ENCODE data around the gene PKNOX2. TPM values are rescaled to one million over a fixed set of nuclear protein-coding genes. Genes with fewer than 3 reads are reported as not detected.

The PKNOX2 gene
- total and polyA plus RNA-seq, 10 donors = 0.80 to 8.9 (median 3.5) TPM

GRCh38 chr11:125306476-125306875 lies 141.9 kb downstream of the PKNOX2 start:
- peaks cover 0 to 7% (median 0%) of the 10 kb centered on the region in 7 donors for H3K27me3 ChIP-seq (replicated peaks in 1 of 7)
- intact Hi-C loops (cut with DNase I; ENCODE audit: low total_unique reads) = no loop called here
- TF ChIP-seq POLR2A (IDR thresholded peaks at IDR 0.05) (no peak), CTCF (IDR thresholded peaks at IDR 0.05 in 8 of 11, conservative IDR thresholded peaks at IDR 0.05 in 3 of 11) (no peak), POLR2AphosphoS5 (IDR thresholded peaks at IDR 0.05) (no peak)
- H3K27ac ChIP-seq = no peak overlapping the region
- no peak overlapping the region for H3K4me3 ChIP-seq
- no peaks in the 10 kb centered on the region for H3K9me3 ChIP-seq
- H3K4me1 ChIP-seq = peaks cover 0 to 6% (median 0%) of the 10 kb centered on the region in 6 donors
- no peaks in the 10 kb centered on the region for H3K36me3 ChIP-seq
- 73 to 91% (median 77%) methylated on average over 7 of the region's 7 CpGs for WGBS, 5 donors
- no peak for DNase-seq

- H3K36me3 ChIP-seq = no peaks in the 10 kb centered on the region
- H3K9me3 ChIP-seq = no peaks in the 10 kb centered on the region
- H3K4me3 ChIP-seq = no peak overlapping the region
- 76 to 95% (median 91%) methylated on average over 5 of the region's 5 CpGs for WGBS, 5 donors
- peaks cover 0 to 7% (median 0%) of the 10 kb centered on the region in 7 donors for H3K27me3 ChIP-seq (replicated peaks in 1 of 7)
- DNase-seq = no peak
- no peak overlapping the region for H3K27ac ChIP-seq
- H3K4me1 ChIP-seq = peaks cover 0 to 6% (median 0%) of the 10 kb centered on the region in 6 donors
- intact Hi-C loops (cut with DNase I; ENCODE audit: low total_unique reads) = no loop called here
- no peak for TF ChIP-seq POLR2A (IDR thresholded peaks at IDR 0.05)
- TF ChIP-seq CTCF (IDR thresholded peaks at IDR 0.05 in 8 of 11, conservative IDR thresholded peaks at IDR 0.05 in 3 of 11) = no peak
- no peak for TF ChIP-seq POLR2AphosphoS5 (IDR thresholded peaks at IDR 0.05)
Observed at GRCh38 chr11:125308246-125308645, 143.7 kb downstream of the PKNOX2 start.

GRCh38 chr11:125312391-125312790 lies 147.8 kb downstream of the PKNOX2 start:
- no peak for TF ChIP-seq POLR2AphosphoS5 (IDR thresholded peaks at IDR 0.05)
- TF ChIP-seq CTCF (IDR thresholded peaks at IDR 0.05 in 8 of 11, conservative IDR thresholded peaks at IDR 0.05 in 3 of 11) = no peak
- no peak for TF ChIP-seq POLR2A (IDR thresholded peaks at IDR 0.05)
- Histone ChIP-seq H3K4me3 (no peak overlapping the region), H3K27me3 (replicated peaks in 1 of 7) (peaks cover 0 to 10% (median 0%) of the 10 kb centered on the region in 7 donors), H3K36me3 (no peaks in the 10 kb centered on the region), H3K9me3 (peaks cover 0 to 2% (median 0%) of the 10 kb centered on the region in 8 donors), H3K4me1 (peaks cover 0 to 3% (median 0%) of the 10 kb centered on the region in 6 donors), H3K27ac (no peak overlapping the region)
- 84 to 93% (median 87%) methylated on average over 11 to 12 of the region's 12 CpGs for WGBS, 5 donors
- no peak for DNase-seq
- intact Hi-C loops (cut with DNase I; ENCODE audit: low total_unique reads) = no loop called here

GRCh38 chr11:125312812-125313211 lies 148.3 kb downstream of the PKNOX2 start:
- TF ChIP-seq POLR2AphosphoS5 (IDR thresholded peaks at IDR 0.05) (no peak), CTCF (IDR thresholded peaks at IDR 0.05 in 8 of 11, conservative IDR thresholded peaks at IDR 0.05 in 3 of 11) (no peak), POLR2A (IDR thresholded peaks at IDR 0.05) (no peak)
- H3K4me1 ChIP-seq = peaks cover 0 to 3% (median 0%) of the 10 kb centered on the region in 6 donors
- H3K27me3 ChIP-seq (replicated peaks in 1 of 7) = peaks cover 0 to 9% (median 0%) of the 10 kb centered on the region in 7 donors
- DNase-seq = no peak
- no peak overlapping the region for H3K4me3 ChIP-seq
- intact Hi-C loops (cut with DNase I; ENCODE audit: low total_unique reads) = no loop called here
- 81 to 94% (median 86%) methylated on average over 9 of the region's 9 CpGs for WGBS, 5 donors
- no peaks in the 10 kb centered on the region for H3K36me3 ChIP-seq
- H3K27ac ChIP-seq = no peak overlapping the region
- H3K9me3 ChIP-seq = peaks cover 0 to 6% (median 0%) of the 10 kb centered on the region in 8 donors
